Measurements from ENCODE around the gene MYH15.

MYH15 gene

DNA sequence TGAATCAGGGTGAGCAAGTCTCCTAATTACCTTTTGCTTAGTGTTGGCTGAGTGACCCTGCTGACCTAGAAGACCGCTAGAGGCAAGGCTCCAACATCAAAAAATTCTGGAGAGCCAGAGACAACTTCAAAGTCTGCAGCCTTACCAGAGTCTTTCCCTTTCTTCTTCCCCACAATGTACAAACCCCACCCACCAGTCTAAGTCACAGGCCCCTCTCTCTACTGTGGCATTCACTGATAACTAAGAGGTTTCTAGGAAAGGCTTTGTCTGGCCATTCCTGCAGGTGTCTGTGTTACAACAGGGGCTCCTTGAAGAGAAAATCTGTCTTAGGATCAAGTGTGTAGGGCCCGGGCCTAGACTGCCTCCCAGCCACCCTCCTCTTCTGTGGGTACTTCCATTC, 525 bp downstream of the MYH15 start:
- DNase-seq (ENCODE audit: low spot score): no peak

DNA sequence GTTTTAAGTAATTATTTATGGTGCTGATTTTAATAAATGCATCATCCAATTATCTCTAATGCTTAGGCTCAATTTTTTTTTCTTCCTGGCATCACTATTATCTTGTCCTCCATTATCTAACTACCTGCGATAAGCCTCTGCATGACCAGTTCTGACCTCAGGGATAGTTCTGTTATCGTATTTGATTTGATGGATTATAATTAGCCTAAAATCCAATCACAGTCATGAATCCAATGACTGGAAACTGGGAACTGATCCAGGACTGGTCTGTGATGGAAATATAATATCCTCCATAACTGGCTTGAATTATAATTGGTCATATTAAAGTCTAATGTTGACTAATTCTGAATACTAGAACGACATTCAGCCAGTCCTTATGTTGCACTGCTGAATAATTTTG, 1.1 kb downstream of the MYH15 start:
- DNase-seq (ENCODE audit: low spot score): peak; percentile 36

DNA sequence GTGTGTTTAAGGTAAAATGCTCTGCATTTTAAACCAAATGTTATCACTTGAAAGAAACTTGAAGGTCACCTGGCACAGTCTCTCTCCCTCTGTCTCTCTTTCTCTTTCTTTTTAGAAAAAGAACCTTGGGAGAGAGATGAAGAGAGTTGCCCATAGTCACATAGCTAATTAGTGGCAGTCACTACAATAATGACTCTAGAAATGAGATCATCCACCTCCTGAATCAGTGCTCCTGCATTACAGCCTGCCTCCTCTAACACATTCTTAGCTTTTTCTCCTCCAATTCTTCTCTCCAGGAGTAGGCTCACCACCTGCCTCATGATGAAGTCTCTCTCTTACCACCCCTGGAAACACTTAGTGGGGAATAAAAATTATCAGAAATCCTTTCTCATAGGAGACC, 2.5 kb downstream of the MYH15 start:
- DNase-seq (ENCODE audit: low spot score): no peak

DNA sequence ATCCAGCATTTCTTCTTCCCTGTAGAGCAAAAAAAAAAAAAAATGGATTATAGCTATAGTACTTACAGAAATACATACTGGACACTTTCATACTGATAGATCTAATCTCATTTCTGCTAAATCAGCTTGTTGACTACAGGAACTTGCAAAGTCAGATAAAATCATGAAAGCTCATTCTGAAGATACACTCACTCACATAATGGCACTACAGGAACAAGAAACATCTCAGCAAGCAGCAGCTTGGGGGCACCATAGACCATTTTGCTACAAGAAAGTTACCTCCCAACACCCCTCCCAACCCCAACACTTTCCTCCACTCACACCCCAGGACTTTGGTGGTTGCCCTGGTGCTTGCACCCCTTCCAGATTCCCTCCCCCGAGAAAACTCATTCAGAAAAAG, 4.6 kb downstream of the MYH15 start:
- no peak for DNase-seq (ENCODE audit: low spot score)

DNA sequence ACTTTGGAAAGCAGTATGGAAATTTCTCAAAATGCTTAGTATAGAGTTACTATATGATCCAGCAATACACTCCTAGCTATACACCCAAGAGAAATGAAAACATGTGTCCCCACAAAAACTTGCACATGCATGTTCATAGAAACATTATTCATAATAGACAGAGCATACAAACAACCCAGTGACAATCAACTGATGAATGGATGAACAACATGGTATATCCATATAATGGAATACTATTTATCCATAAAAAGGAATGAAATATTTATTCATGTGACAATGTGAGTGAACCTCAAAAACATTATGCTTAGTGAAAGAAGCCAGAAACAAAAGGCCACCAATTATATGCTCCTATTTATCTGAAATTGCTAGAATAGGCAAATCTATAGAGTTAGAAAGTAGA, 6.7 kb downstream of the MYH15 start:
- no peak for DNase-seq (ENCODE audit: low spot score)

DNA sequence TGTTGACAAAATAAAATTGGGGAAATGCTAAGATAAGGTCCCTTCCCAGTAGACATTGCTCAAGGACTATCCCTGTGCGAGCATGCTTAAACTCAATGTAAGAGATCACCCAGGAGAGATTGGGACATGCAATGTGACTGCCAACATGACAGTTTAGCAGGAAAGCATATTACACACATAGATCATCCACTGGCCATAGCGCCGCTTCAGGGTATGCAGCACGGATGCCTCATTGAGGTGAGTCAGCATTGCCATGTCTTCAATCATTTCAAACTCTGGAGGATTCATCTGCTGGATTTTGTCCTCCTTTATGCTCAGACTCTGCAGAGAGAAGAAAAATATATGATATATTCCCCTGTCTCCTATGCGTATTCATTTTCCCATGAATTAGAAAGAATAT, 8.9 kb downstream of the MYH15 start:
- no peak for DNase-seq (ENCODE audit: low spot score)

DNA sequence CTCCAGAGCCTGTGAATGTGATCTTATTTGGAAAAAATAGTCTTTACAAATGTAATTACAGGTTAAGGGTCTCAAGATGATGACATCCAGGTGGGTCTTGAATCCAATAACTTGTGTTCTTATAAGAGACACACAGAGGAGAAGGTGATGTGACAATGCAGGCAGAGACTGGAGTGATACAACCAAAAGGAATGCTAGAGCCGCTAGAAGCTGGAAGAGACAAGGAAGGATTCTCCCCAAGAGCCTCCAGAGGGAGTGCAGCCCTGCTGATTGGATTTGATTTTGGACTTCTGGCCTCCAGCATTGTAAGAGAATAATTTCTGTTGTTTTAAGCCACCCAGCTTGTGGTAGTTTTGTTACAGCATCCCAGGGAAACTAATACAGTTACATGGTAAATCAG, 9.7 kb downstream of the MYH15 start:
- no peak for DNase-seq (ENCODE audit: low spot score)

DNA sequence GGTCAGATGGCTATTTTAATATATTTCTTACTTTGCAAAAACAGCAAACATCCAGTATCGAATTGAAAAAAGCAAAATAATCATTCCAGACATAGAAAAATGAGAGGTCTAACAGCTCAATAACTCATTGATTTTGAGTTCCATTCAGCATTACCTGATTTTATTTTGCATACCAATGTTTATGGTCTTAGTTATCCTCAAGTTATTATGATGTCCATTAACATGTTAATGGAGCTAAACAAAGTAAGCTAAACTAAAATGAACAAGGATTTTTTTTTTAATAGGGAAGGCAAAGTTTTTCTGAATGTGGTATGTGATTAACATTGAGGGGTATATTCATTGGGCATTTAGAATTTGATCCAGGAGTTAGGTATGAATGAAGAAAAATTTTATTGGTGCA, 13.1 kb downstream of the MYH15 start:
- DNase-seq (ENCODE audit: low spot score): no peak

DNA sequence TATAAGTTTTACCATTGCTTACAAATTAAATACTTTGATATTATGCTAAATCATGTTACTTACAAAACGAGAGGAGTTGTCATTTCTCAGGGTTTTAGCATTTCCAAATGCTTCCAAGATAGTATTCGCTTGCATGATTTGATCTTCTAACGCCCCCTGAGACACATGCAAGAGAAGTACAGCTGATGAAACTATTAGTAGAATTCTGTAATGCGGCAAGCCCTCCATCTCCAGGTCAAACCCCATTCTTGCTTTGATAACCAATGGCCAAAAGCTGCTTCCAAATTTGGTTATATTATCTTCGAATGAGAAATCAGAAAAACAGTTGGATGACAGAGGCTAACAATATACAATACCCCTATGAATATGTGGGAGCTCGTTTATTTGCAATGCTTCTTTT, 14.7 kb downstream of the MYH15 start:
- DNase-seq (ENCODE audit: low spot score): no peak

DNA sequence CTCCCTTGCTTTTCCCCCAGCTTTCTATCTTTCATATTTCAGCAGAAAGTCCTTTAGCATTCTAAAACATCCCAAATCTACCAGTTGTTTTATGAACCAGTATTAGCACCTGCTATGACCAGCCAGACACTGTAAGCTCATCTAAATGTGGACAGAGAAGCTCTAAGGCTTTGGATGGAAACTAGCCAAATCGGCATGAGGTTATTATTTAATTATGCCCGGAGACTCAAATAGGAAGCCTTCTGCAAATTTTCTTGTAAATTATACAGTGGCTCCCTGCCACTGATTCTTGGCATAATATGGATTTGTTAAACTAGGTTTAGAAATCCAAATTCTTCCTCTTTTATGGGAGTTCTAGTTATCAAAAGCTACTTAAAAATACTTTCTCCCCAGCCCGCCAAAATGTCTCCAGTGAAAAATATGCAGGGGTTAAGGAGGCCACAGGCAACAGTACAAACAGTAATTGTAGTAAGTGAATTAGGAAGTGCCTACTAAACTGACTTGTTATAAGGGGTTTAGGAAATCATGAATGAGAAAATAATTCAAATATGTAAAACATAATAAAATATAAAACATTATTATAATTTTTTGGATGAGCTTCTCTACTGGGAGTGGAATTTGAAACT, 15.4 kb downstream of the MYH15 start:
- DNase-seq (ENCODE audit: low spot score): no peak

DNA sequence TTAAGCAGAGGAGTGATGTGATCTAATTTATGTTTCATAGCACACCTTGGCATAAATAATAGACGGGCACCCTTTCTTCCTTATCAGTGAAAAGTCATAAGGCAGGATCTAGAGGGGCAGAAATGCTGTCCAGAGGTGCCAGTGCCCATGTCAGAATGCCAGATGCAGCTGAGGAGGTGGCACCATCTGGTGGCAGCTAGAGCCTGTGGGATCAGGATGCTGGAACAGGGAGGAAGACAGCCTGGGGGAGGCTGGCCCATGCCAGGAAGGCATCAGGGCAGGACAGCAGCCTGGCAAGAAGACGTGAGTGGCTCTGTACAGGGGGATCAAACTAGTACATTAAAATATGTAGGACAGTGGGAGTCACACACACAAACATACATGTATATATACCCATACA, 16.5 kb downstream of the MYH15 start:
- peak; percentile 75 for DNase-seq (ENCODE audit: low spot score)

DNA sequence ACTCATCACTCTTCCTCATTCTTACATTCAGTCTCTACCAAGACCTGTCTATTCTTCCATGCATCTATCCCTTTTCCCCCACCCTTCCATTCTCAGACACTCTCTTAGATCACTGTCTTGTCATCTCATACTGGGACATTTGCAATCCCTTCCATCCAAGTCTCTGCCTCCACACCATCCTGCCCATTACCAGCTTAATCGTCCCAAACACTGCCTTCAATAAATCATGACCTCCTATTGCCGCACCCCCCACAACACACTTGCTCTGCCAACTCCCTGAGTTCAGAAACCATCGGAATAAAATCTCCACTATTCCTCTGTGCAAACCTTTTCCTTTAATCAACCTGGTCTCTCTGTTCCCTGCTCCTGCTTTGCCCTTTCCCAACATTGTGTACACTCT, 18.9 kb downstream of the MYH15 start:
- no peak for DNase-seq (ENCODE audit: low spot score)

DNA sequence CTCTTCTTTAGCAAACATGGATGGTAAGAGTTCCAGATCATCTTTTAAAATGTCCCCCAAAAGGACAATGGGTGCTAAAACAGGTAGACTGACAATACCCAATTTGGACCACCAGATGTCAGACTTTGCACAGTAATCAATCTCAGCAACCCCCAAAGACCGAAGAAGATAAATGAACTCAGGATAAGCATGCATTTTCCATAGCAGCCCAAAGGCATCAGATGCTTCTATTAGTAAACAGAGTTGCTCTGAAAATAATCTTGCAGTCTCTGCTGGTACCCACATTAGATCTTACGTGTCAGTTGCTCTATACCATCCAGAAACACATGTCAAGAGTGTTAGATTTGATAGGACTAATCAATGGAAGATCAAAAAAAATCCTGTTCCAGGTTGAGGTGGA, 20.6 kb downstream of the MYH15 start:
- DNase-seq (ENCODE audit: low spot score): peak; percentile 58

DNA sequence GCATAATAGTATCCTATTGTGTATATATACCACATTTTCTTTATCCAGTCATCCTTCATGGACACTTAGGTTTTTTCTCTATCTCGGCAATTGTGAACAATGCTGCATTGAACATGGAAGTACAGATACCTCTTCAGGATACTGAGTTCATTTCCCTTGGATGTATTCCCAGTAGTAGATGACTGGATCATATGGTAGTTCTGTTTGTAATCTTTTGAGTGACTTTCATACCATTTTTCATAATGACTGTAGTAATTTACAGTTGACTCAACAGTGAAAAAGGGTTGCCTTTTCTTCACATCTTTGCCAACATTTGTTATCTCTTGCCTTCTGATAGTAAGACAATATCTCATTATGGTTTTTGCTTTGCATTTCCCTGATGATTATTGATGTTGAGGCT, 21.8 kb downstream of the MYH15 start:
- no peak for DNase-seq (ENCODE audit: low spot score)

DNA sequence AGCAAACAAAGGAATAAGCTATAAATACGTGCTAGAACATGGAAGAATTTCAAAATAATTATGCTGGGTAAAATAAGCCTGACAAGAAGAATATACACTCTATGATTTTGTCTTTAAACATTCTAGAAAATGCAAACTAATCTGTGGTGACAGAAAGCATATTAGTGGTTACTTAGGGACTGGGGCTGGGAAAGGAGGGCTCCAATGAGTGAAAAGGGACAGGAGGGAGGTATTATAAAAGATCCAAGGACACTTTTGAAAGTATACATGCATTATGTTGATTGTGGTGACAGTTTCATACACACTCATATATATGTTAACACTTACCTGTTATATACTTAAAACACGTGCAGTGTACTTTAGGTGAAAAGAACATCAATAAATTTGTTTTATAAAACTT, 23.0 kb downstream of the MYH15 start:
- DNase-seq (ENCODE audit: low spot score): no peak

DNA sequence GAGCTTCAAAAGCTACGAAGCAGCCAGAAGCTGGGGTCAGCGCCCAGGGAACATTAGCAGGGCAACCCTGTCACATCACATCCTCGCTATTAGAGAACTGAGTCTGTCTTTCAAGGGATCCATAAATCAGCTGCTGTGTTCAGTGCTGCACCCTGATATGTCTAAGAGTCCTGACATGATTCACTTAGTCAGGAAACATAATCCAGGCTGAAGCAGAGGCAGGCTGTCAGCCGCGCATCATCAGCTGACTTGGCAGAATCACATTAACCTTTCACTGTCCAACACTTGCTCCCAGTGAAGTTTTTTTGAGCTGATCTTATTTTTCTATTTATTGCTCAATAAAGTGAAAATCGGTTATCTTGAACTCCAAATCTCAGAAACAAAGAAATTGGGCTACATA, 23.5 kb downstream of the MYH15 start:
- peak; percentile 60 for DNase-seq (ENCODE audit: low spot score)

DNA sequence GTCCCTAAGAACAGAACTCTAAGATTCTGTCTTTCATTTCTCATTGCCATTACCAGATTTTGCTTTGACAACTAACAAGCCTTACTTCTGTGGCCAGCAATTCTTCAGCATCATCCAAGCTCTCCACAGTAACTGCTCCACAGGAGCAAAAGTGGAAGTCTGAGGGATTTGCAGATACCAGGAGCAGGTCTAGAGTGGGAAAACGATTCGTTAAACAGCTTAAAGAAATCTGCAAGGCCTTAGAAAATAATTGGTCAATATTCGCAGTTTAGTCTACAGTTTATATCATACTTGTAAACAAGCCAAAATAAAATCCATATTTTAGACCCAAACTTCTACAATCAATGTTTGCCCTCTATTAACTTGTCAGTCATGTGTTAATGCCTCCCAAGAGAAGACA, 24.1 kb downstream of the MYH15 start:
- DNase-seq (ENCODE audit: low spot score): no peak

DNA sequence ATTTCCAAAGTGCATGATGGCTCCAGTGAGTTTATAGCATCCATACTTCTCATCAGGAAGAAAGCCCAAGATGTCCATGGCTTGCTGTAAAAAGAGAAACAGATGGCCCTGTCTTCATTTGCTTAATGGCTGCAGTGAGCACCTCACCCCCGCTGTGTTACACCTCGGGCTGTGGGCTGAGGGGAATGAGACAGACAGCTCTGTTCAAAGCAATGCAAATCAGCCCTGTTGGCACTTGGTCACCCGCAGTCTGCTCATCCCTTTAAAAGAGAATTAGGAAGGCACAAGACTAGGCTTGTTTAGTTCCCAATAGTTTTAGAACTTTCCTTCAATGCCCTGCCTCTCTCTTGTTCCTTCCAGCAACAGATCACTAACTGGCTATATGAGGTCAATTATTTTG, 25.2 kb downstream of the MYH15 start:
- DNase-seq (ENCODE audit: low spot score): peak; percentile 55

DNA sequence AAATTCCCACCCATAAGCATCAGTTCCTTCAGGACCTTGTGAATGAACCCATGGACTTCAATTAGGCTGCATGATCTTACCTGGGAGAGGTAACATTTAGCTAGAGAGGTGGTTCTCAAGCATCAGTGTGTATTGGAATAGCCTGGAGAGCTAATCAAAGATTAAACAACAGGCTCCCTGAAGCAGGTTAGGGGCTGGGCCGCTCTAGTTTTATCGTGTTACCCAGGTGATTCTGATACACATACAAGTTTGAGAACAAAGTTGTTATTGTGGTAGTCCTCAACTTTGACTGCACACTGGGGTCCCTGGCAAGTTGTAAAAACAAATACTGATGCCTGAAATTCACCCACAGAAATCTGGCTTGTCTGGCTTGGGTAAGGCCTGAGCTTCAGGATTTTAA, 31.2 kb downstream of the MYH15 start:
- DNase-seq (ENCODE audit: low spot score): no peak

DNA sequence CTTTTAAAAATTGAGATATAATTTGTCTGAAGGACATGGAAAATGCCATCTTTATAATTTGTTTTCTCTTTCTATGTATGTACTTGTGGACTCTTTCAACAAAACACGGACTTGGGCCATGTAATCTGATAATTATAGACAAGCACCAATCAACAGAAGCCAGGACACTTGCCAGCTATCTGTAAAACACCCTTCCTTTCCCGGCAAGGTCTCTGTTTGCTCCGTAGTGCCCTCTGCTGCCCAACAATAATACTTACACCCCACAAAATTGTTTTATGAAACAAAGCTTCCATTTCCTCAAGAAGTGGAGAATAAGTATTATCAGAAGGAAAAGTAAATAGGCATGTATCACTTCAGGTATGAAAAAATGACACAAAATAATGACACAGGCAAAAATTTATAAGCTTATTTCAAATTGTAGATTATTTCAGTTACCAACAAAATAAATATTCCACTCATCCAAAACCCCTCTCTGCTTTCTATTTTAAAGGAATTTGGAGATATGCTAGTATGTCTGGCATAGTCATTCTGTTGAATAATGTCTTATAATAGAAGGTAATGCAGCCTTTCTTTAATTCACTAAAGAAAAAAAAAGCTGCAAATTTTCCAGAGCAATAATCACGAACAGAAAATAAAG, 32.8 kb downstream of the MYH15 start:
- DNase-seq (ENCODE audit: low spot score): peak; percentile 71

DNA sequence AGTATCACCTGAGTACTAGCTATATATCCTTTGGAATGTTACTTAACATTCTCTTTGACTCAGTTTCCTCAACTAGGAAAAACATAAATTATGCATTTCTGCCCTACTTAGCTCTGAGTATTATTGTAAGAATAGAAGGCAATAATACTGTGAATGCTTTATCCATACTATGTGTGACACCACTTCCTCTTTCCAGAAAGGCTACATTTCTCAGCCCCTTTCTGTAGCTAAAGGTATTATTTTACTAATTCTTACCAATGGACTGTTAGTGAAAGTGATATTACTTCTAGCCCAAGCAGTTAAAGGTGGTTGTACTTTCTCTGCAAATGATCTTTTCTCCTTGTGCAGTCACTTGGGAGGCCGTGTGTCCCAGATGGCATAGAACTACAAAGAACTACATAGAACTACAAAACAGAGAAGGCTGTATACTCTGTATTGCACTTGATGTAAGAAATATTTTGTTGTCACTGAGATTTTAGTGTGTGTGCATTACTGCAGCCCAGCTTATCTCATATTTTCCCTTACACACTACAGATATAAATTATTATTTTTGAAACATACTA, 35.1 kb downstream of the MYH15 start:
- no peak for DNase-seq (ENCODE audit: low spot score)

DNA sequence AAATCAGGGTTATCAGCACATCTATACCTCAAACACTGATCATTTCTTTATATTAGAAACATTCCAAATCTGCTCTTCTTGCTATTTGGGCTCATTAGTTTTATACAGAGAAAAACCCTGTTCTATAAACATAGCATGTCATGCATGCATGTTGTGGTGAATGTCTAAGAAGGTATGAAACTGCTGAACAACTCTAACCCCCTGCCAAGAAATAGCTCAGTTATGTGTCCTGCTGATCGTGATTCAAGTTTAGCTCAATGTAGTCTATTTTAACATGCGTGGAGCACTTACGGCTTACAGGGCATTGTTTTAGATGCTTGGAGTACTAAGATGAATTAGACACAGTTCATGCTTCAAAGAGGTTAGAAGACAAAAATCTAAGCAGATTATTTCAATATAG, 35.8 kb downstream of the MYH15 start:
- no peak for DNase-seq (ENCODE audit: low spot score)

DNA sequence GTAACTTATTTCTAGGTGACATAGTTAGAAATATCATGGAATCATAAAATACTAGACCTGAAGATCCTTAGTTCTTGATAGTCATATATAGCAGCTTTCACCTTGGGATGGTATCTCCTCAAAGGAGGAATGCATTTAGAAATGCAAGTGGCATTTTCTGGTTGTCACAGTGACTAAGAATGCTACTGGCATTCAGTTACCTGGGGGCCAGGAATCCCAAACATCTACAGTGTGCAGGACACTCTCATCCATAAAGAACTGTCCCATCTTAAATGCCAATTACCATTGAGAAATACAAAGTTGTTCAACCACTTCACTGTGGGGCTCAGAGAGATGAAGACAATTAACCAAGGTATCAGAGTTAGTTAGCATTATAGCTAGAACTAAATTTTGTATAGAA, 36.7 kb downstream of the MYH15 start:
- DNase-seq (ENCODE audit: low spot score): no peak

DNA sequence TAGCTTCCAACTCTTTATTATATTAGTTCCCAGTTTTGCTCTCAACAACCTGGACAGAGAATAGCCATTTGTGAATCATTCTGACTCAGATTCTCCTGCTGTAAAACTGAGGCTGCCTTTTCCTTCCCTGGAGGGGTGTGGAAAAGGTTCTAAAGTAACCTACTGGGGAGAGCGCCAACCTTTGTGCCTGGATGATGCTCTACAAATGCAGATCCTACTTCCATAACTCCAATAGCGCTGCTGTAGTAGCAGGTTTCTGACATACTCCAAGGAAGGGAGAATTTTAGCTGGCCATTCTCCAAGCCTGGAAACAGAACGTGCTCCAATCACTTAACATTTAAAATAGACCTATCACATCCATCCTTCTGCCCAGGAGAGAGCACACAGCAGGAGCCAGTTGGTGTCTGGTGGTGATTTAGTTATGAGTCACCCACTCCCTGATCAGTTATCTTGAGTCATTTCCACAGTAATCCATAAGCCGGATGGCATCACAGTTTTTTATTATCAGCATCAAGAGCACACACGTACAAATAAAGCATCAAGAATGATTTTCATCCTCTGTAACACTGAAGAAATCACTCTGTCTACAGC, 38.3 kb downstream of the MYH15 start:
- DNase-seq (ENCODE audit: low spot score): no peak

All from D341Med (cell line).